Stimulated activated CD4-positive, alpha-beta T cell treated with anti-CD3 and anti-CD28 coated beads, Interleukin-4, amount 100 ng/mL, for 24 hours (primary cell): ENCODE data around the gene DEFB121.
"Not testable (repeated sequence)": the region's sequence is repeated elsewhere in the genome, so short reads cannot be mapped to it uniquely, and the experiment has no call there.

Source experiments
- DNase-seq: peaks from one replicate; pipeline ENCODE4 v3.0.0-alpha.2; 2020

DEFB121 gene, protein sequence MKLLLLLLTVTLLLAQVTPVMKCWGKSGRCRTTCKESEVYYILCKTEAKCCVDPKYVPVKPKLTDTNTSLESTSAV

DNA sequence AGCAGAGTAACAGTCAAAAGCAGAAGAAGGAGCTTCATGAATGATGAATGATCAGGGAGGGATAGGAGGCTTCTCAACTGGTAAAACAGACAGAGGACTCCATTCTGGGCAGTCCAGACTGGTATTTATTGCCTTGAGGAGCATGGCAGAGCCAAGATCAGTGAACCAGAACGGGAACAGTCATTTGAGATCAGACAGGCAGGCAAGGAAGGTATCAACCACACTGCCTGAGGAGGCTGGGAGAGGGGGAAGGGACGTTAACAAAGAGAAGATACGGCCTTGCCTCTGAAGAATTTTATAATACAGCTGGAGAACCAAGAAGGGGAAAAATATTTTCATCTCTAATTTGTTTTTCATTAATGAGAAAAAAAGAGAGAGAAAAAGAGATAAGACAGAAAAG is at the start of gene DEFB121:
DEFB121 (minus strand) TSS at position 101 of the 400 bp plus-strand sequence; CDS start at position 38, 63 bp downstream.
- no peak for DNase-seq

DNA sequence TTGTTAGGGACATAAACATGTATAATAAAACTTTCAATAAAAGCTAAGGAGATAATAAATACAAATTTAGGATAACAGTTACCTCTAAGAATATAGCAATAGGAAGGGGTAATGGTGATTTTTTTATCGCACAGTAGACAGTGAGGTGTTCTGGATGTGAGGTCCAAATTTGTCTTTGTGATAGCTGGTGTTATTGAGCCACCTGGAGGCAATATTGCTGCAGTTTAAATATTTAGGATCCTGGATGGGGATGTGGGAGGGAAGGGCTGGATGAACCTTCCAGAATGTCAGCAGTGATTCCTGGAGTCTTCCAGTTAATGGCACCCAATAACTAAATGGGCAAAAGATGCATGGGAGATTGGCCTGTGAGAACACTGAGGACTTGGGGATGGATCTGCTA is 48.3 kb upstream of the DEFB121 start:
- DNase-seq, result no peak

DNA sequence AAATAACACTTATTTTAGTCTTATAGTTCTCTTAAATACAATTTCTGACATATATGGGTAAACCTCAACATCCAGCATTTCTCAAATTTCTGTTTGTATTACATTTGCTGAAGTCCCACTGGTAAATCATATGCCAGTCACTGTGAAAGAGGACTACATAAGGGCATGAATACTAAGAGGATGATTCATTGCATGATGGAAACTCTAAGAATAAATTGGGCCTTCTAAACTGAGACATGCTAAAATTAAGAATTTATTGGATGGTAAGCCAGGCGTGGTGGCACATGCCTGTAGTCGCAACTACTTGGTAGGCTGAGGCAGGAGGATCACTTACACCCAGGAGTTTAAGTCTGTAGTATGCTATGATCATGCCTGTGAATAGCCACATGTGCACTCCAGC is 46.6 kb upstream of the DEFB121 start:
- no peak for DNase-seq

DNA sequence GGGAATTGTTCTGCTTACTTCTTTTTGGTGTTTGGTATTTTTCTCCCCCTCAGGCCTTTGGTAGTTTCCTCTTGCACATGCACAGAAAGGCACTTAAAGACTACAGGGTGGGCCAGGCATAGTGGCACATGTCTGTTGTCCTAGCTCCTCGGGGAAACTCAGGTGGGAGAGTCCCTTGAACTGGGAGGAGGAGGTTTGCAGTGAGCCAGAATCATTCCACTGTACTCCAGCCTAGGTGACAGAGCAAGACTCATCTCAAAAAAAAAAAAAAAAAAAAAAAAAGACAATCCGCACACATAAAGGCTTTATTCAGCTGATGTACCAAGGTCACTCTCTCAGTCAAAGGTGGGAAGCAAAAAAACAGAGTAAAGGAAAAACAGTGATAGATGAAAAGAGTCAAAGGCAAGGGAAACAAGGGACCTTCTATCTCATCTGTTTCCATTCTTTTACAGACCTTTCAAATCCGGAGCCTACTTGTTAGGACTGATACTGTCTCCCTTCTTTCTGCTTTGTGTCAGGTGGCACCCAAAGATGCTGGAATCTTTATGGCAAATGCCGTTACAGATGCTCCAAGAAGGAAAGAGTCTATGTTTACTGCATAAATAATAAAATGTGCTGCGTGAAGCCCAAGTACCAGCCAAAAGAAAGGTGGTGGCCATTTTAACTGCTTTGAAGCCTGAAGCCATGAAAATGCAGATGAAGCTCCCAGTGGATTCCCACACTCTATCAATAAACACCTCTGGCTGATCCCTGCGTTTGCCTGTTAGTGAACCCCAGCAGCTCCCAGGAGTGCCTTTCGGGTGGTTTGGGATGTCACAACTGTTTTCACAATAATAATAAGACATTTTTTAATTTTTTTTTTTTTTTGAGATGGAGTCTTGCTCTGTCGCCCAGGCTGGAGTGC is 43.7 kb upstream of the DEFB121 start:
- no peak for DNase-seq

DNA sequence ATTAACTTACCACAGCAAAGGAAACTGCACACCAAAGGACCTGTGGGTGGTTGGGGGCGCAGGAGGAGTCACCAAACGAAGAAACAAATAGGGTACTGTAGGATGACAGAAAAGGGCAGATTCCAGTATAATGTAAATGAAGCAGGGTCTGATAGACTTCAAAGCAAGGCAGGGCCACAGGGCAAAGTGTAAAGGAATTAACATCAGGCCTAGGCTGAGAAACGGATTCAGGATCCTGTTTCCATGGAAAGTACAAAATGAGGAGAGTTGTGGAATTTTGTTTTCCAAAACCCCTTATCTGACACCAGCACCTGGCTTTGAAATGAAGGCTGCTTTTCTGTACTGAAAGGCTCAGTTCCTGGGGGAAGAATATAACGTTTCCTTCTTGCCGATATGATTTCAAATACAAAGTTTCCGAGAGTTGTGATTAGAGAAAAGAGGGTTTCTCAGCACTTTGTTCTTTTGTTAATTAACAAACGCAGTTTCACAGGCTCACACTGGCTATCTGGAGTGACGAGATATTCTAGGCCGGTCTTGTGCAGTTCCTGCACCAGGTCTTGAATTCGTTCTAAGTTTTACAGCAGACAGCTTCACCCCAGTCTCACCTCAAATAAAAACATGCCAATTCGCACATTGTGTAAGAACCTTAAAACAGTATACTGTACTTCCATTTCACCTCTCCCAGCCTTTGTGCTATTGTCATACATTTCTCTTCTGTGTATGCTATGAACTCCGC is 40.2 kb upstream of the DEFB121 start:
- DNase-seq, result no peak

DNA sequence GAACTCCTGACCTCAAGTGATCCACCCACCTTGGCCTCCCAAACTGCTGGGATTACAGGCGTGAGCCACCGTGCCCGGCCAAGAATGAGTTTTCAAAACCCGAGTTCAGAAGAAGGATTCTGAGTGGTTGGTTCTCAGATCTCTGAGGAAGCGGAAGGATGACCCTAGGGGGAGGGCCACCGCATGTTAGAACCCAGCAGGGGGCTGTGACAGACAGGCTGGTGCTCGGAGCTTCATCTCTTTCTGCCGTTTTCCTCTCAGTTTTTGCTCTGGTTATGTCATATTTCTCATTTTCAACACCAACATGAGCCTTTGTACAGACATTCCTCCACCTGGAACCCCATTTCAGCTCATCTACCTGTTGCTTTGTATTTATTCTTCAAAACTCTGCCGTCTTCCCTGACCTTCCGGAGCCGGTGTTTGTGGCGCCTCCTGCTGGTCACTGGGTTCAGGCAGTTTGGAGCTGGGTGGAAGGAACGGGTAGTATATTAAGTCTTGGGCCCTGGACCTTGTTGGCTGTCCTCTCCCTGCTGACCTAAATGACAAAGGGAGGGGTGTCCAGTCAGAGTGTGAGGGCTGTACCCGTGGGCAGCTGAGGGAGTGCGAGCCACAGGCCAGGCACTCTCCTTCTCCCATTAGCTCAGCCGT is 34.1 kb upstream of the DEFB121 start, which contains the start of gene DEFB123:
DEFB123 (plus strand) TSS at position 621 of the 648 bp plus-strand sequence. CDS start 67 bp downstream, outside the sequence.
- DNase-seq, result no peak

DNA sequence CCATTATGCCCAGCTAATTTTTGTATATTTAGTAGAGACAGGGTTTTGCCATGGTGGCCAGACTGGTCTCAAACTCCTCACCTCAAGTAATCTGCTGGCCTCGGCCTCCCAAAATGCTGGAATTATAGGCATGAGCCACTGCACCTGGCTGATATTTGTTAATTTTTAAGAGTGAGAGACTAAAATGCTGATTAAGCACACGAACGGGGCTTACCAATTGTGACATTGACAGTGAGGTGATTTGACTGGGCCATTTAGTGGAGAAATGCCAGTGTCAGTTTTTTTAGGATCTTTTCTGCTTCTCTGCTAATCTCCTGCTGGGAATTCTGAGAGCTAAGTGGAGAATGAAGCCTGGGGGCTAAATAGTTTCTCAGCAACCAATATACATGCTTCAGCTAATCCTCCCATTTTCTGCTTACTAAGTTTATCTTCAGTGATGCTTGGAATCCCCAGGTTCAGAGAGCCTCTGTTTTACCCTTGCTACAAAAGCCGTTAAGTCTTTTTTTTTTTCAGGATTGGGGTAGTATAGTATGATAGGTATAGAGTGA is 24.6 kb upstream of the DEFB121 start:
- no peak for DNase-seq

DNA sequence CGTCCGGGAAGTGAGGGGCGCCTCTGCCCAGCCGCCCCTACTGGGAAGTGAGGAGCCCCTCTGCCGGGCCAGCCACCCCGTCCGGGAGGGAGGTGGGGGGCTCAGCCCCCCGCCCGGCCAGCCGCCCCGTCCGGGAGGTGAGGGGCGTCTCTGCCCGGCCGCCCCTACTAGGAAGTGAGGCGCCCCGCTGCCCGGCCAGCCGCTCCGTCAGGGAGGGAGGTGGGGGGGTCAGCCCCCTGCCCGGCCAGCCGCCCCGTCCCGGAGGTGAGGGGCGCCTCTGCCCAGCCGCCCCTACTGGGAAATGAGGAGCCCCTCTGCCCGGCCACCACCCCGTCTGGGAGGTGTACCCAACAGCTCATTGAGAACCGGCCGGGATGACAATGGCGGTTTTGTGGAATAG is 21.6 kb upstream of the DEFB121 start:
- not testable (repeated sequence) for DNase-seq

DNA sequence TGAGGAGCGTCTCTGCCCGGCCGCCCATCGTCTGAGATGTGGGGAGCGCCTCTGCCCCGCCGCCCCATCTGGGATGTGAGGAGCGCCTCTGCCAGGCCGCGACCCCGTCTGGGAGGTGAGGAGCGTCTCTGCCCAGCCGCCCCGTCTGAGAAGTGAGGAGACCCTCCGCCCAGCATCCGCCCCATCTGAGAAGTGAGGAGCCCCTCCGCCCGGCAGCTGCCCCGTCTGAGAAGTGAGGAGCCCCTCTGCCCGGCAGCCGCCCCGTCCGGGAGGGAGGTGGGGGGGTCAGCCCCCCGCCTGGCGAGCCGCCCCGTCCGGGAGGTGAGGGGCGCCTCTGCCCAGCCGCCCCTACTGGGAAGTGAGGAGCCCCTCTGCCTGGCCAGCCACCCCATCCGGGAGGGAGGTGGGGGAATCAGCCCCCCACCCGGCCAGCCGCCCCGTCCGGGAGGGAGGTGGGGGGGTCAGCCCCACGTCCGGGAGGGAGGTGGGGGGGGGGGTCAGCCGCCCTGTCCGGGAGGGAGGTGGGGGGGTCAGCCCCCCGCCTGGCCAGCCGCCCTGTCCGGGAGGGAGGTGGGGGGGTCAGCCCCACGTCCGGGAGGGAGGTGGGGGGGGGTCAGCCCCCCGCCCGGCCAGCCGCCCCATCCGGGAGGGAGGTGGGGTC is 21.0 kb upstream of the DEFB121 start:
- DNase-seq, result not testable (repeated sequence)

DNA sequence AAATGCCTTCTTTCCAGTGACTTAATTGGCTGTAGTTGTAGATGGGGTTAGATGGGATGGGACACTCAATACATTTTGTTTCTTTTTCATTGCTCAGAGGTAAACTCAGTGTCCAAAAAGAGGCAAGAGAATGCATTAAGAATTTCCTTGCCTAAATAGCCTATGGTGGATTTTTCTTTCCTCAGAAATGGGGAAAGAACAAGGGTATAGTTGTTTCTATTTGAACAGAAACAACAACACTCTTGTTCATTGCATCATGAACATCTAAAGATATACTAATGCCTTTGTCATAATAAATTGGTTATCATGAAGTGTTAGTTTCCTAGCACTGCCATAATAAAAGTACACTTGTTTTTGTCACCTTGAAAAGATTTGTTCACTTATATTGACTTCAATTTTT is 19.8 kb upstream of the DEFB121 start:
- no peak for DNase-seq

DNA sequence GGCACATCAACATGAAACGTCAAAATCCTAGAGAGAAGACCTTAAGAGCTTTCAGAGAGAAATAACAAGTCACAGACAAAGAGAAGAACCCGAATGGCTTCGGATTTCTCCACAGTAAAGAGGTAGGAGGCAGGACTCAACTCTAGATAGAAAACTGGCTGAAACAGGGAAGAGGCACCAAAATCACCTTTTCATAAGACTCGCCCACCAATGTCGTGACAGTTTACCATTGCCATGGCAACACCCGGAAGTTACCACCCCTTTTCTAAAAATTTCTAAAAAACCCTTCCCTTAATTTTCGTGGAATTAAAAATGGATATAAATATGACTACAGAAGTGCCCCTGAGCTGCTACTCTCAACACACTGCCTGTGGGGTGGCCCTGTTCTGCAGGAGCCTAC is 12.3 kb upstream of the DEFB121 start:
- DNase-seq, result no peak

DNA sequence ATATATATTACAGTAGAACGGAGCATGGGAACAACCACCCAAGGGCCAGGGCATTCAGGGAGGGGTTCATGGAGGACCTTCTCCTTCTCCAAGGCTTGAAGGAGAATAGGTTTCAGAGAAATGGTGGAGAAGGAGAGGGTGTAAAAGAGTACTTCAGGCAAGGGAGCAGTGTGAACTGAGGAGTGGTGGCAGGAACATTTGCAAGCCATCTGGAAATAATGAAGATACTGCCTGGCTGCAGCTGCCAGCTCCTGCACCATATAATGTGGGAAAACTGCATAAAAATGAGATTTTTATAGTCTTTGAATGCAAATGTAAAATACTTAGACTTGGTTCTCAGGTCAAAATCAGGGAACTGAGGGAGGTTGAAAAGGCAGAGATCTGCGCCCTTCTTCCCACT is 9.6 kb upstream of the DEFB121 start:
- no peak for DNase-seq

DNA sequence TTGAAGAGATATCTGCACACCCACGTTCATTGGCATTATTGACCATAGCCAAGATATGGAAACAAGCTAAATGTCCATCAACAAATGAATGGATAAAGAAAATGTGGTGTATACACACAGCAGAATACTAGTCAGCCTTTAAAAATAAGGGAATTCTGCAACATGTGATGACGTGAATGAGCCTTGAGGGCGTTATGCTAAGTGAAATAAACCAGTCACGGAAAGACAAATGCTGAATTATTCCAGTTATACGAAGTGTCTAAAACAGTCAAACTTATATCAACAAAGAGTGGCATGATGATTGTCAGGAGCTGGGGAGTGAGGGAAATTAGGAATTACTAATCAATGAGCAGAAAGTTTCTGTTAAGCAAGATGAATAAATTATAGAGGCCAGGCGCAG is 8.4 kb upstream of the DEFB121 start:
- no peak for DNase-seq

DNA sequence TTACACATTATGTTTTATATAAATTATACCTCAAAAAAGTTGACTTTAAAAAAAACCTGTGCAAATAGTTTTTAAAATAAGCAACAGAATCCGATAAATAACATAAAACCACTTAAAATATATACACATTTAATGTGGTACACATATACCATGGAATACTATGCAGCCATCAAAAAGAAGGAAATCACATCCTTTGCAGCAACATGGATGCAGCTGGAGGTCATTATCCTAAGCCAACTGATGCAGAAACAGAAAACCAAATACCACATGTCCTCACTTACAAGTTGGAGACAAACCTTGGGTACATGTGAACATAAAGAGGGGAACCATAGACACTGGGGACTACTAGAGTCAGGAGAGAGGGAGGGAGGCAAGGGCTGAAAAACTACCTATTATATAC is 4.0 kb upstream of the DEFB121 start:
- no peak for DNase-seq

DNA sequence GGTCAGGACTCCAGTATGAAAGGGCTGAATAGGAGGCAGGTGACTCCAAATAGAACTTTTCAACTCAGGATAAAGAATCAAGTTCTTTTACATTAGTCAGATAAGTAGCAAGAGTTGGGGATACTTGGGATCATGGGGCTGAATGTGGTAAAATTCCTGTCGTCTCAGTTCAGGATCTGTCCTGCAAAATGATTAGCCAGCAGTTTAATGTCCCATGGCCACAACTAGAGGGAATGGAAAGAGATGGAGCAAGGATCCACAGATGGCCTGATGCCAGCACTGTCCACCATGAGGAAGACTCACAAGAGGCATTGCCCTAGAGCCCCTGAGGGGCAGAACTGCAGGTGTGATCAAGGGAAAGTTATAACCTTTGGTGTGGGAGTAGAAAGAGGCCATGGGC is 2.1 kb downstream of the DEFB121 start:
- no peak for DNase-seq

DNA sequence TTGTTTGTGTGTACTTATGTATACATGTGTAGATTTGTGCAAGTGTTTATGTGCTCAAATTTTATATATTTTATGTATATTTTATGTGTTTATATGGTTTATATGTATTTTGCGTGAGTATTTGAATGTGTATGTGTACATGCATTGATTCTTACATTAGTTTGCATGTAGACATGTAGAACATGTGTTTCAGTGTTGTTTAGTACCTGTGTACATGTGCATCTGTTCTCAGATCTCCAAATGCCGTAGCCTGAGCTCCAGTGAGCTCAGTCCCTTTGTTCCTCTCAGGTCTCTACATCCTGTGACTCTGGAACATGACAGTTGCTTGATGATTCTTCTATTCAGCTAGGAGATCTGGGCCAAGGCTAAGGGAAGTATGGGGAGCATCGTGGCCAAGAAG is 11.1 kb downstream of the DEFB121 start:
- DNase-seq, result no peak

DNA sequence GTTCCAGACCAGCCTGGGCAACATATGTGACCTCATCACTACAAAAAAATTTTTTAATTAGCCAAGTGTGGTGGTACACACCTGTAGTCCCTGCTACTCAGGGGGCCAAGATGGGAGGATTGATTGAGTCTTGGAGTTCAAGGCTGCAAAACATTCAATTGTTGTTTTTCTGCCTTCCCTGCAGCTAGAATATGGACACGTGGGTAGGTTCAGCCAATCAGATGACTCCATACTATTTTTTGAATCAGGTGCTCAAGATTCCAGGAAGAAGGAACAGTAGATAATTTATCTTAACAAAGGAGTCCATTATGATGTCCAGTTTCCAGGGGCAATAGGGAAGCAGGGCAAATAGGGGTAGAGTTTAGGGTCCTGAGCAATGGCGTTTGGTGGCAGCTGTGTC is 13.2 kb downstream of the DEFB121 start:
- no peak for DNase-seq

DNA sequence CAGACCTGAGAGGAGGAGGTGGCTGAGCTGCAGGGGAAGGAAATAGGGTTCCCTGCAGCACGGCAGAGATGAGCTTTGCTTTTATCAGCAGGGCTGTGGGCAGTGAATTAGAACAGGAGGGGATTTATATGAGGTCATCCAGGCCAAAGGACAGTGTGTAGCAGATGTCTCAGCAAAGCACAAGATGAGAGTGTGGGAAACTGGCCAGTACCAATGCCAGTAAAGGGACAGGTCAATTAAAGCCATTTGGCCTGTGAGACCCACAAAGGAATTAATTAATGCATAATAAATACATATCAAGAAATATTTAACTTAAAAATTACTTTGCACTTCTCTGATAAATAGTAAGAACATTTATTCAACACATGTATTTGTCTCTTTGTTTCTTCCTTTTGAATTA is 15.5 kb downstream of the DEFB121 start, which contains the start of gene DEFB119:
DEFB119 (minus strand) TSS at position 101 of the 400 bp plus-strand sequence. CDS start 107 bp downstream, outside the sequence.
- no peak for DNase-seq

DNA sequence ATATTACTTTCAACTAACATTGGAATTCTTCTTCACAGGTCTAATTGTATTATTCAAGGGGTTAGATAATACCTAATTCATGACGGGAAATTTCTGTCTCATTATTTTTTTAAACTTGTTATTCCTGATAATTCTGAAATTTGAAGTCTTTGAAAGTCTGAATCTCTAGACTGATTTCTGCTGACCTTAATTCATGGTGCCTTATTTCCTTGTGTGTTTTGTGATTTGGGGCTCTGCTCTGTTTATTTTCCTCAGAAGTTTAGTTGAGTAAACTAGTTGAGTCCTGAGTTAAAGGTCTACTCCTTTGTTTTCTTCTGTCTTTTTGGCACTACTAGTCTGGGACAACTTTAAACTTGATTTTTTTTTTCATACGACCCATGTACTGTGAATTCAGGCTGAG is 31.7 kb downstream of the DEFB121 start:
- DNase-seq, result no peak

DNA sequence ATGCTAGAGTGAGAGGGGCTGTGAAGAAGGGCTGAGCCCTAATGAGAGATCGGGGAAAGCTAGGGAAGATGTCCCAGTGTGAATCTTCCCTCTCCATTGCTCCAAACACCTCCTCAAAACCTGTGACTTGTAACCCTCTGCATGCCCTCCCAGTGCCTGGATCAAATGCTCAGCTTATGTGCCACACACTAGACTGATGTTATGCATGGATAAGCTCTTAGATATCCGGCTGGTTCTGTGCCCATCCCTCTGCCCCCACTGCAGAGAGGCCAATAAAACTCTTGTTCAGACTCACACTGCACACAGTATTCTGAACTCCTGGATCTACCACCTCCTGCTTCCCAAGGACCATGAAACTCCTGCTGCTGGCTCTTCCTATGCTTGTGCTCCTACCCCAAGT is 37.7 kb downstream of the DEFB121 start, which contains the start of gene DEFB118:
DEFB118 (plus strand) TSS at position 301 of the 400 bp plus-strand sequence; CDS start at position 351, 50 bp downstream.
- no peak for DNase-seq

DNA sequence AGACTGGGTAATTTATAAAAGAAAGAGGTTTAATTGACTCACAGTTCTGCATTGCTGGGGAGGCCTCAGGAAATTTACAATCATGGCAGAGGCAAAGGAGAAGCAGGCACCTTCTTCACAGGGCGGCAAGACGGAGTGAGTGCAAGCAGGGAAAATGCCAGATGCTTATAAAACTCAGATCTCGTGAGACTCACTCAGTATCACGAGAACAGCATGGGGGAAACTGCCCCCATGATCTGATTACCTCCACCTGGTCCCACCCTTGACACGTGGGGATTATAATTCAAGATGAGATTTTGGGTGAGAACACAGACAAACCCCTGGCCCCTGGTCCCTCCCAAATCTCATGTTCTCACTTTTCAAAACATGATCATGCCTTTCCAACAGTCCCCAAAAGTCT is 41.7 kb downstream of the DEFB121 start:
- not testable (repeated sequence) for DNase-seq

DNA sequence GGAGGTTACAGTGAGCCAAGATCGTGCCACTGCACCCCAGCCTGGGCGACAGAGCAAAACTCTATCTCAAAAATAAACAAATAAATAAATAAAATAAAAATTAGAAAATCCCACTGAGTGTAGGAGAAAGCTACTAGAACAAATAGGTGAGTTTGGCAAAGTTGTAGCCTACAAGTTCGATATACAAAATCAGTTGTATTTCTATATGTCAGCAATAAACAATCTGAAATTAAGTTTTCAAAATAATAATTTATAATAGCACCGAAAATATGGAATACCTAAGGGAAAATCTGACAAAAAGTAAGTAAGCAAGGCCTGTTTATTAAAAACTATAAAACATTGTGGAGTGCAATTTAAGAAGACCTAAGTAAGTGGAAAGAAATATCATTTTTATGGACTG is 42.7 kb downstream of the DEFB121 start:
- DNase-seq, result no peak
